ENCODE measurements around the gene EIF4H.

- TF ChIP-seq POLR2A (IDR thresholded peaks at IDR 0.05; ENCODE audit: low read depth, low read length) (no peak), TAF1 (IDR thresholded peaks at IDR 0.05; ENCODE audit: low read depth, low read length) (no peak), POLR2AphosphoS5 (IDR thresholded peaks at IDR 0.05; ENCODE audit: low read depth, low read length) (no peak), SPI1 (IDR thresholded peaks at IDR 0.05; ENCODE audit: low read depth, low read length) (no peak)
Observed at GRCh38 chr7:74148491-74148890, 25.7 kb upstream of the EIF4H start.
